Skeletal muscle satellite cell (primary cell): ENCODE measurements around the gene CRYGC. TPM values are rescaled to one million over a fixed set of nuclear protein-coding genes. Genes with fewer than 3 reads are reported as not detected.

Experiments used
- H3K27me3 ChIP-seq: 2 replicates; pipeline ENCODE4 v1.7.0; 2013; ENCODE audit warnings: low read length; ENCODE audit not compliant: control insufficient read depth, insufficient read depth
- H3K36me3 ChIP-seq: 2 replicates; pipeline ENCODE4 v1.7.0; 2013; ENCODE audit warnings: mild to moderate bottlenecking, control low read depth, low read length; ENCODE audit not compliant: insufficient read depth
- H3K4me1 ChIP-seq: 2 replicates; pipeline ENCODE4 v1.7.0; 2013; ENCODE audit warnings: low read length; ENCODE audit not compliant: control insufficient read depth, insufficient read depth
- H3K4me2 ChIP-seq: 2 replicates; pipeline ENCODE4 v1.7.0; 2013; ENCODE audit warnings: mild to moderate bottlenecking, low read length
- H3K4me3 ChIP-seq: 2 replicates; pipeline ENCODE4 v1.7.0; 2013; ENCODE audit warnings: low read length
- H3K9ac ChIP-seq: 2 replicates; pipeline ENCODE4 v1.7.0; 2013; ENCODE audit warnings: mild to moderate bottlenecking, low read depth, low read length, moderate library complexity
- H3K9me3 ChIP-seq: replicated peaks from 2 replicates; pipeline ENCODE4 v1.7.0; 2013; ENCODE audit warnings: mild to moderate bottlenecking, control low read depth, low read length
- total RNA-seq: library from RNA; depleted of rRNA; stranded (reverse); fragments of >200 nt; gene quantifications from 2 replicates; pipeline ENCODE4 v1.2.3, GENCODE V29; 2012; rRNA removed

Gene CRYGC
- total RNA-seq, result not detected in 2 replicates

- Histone ChIP-seq H3K4me1 (no peaks in the 10 kb centered on the region), H3K36me3 (no peaks in the 10 kb centered on the region), H3K4me2 (no peak within 1 kb of the TSS), H3K9ac (no peak within 1 kb of the TSS), H3K4me3 (no peak within 1 kb of the TSS), H3K27me3 (peaks cover 5% of the 10 kb centered on the region), H3K9me3 (no peaks in the 10 kb centered on the region)
Observed at GRCh38 chr2:208129744-208130711, at the start of gene CRYGC. Gene CRYGC (minus strand): TSS chr2:208129828. CDS start chr2:208129792, 36 bp downstream.

- H3K4me2 ChIP-seq, result no peak overlapping the region
- H3K4me1 ChIP-seq, result no peaks in the 10 kb centered on the region
- no peaks in the 10 kb centered on the region for H3K9me3 ChIP-seq
- H3K36me3 ChIP-seq, result no peaks in the 10 kb centered on the region
- no peak overlapping the region for H3K4me3 ChIP-seq
- H3K27me3 ChIP-seq, result peaks cover 6% of the 10 kb centered on the region
- H3K9ac ChIP-seq, result no peak overlapping the region
Observed at GRCh38 chr2:208179028-208179609, 49.5 kb upstream of the CRYGC start.

GRCh38 chr2:208175840-208176153 is 46.2 kb upstream of the CRYGC start:
- Histone ChIP-seq H3K9me3 (no peaks in the 10 kb centered on the region), H3K27me3 (peaks cover 3% of the 10 kb centered on the region), H3K4me1 (no peaks in the 10 kb centered on the region), H3K36me3 (no peaks in the 10 kb centered on the region), H3K4me2 (no peak overlapping the region), H3K9ac (no peak overlapping the region), H3K4me3 (no peak overlapping the region)

- H3K9ac ChIP-seq, result no peak overlapping the region
- no peaks in the 10 kb centered on the region for H3K9me3 ChIP-seq
- H3K4me3 ChIP-seq, result no peak overlapping the region
- H3K4me1 ChIP-seq, result no peaks in the 10 kb centered on the region
- H3K4me2 ChIP-seq, result no peak overlapping the region
- H3K27me3 ChIP-seq, result peaks cover 8% of the 10 kb centered on the region
- no peaks in the 10 kb centered on the region for H3K36me3 ChIP-seq
Observed at GRCh38 chr2:208175069-208175839, 45.6 kb upstream of the CRYGC start.

GRCh38 chr2:208174144-208174543 is 44.5 kb upstream of the CRYGC start:
- no peak overlapping the region for H3K9ac ChIP-seq
- H3K4me2 ChIP-seq, result no peak overlapping the region
- no peaks in the 10 kb centered on the region for H3K36me3 ChIP-seq
- H3K9me3 ChIP-seq, result no peaks in the 10 kb centered on the region
- H3K27me3 ChIP-seq, result peaks cover 11% of the 10 kb centered on the region
- H3K4me1 ChIP-seq, result no peaks in the 10 kb centered on the region
- H3K4me3 ChIP-seq, result no peak overlapping the region

GRCh38 chr2:208172125-208172524 is 42.5 kb upstream of the CRYGC start:
- no peaks in the 10 kb centered on the region for H3K9me3 ChIP-seq
- no peak overlapping the region for H3K4me2 ChIP-seq
- no peak overlapping the region for H3K4me3 ChIP-seq
- no peaks in the 10 kb centered on the region for H3K4me1 ChIP-seq
- no peak overlapping the region for H3K9ac ChIP-seq
- no peaks in the 10 kb centered on the region for H3K36me3 ChIP-seq
- H3K27me3 ChIP-seq, result peaks cover 11% of the 10 kb centered on the region

- H3K4me1 ChIP-seq, result no peaks in the 10 kb centered on the region
- peaks cover 23% of the 10 kb centered on the region for H3K27me3 ChIP-seq
- no peaks in the 10 kb centered on the region for H3K9me3 ChIP-seq
- no peaks in the 10 kb centered on the region for H3K36me3 ChIP-seq
- no peak overlapping the region for H3K9ac ChIP-seq
- H3K4me3 ChIP-seq, result no peak overlapping the region
- no peak overlapping the region for H3K4me2 ChIP-seq
Observed at GRCh38 chr2:208164951-208165755, 35.5 kb upstream of the CRYGC start.

GRCh38 chr2:208163489-208163888 is 33.9 kb upstream of the CRYGC start, which contains the start of gene CRYGA:
Gene CRYGA (minus strand): TSS chr2:208163589. CDS start chr2:208163556, 33 bp downstream.
- H3K4me3 ChIP-seq, result no peak within 1 kb of the TSS
- peaks cover 17% of the 10 kb centered on the region for H3K27me3 ChIP-seq
- H3K4me2 ChIP-seq, result no peak within 1 kb of the TSS
- H3K9ac ChIP-seq, result no peak within 1 kb of the TSS
- H3K36me3 ChIP-seq, result no peaks in the 10 kb centered on the region
- H3K9me3 ChIP-seq, result no peaks in the 10 kb centered on the region
- H3K4me1 ChIP-seq, result no peaks in the 10 kb centered on the region

GRCh38 chr2:208156439-208156838 is 26.8 kb upstream of the CRYGC start:
- H3K36me3 ChIP-seq, result no peaks in the 10 kb centered on the region
- H3K4me2 ChIP-seq, result no peak overlapping the region
- H3K27me3 ChIP-seq, result peaks cover 4% of the 10 kb centered on the region
- H3K4me1 ChIP-seq, result no peaks in the 10 kb centered on the region
- H3K9me3 ChIP-seq, result no peaks in the 10 kb centered on the region
- no peak overlapping the region for H3K4me3 ChIP-seq
- no peak overlapping the region for H3K9ac ChIP-seq

- no peak overlapping the region for H3K4me2 ChIP-seq
- H3K9ac ChIP-seq, result no peak overlapping the region
- no peaks in the 10 kb centered on the region for H3K4me1 ChIP-seq
- peaks cover 4% of the 10 kb centered on the region for H3K27me3 ChIP-seq
- H3K36me3 ChIP-seq, result no peaks in the 10 kb centered on the region
- no peak overlapping the region for H3K4me3 ChIP-seq
- no peaks in the 10 kb centered on the region for H3K9me3 ChIP-seq
Observed at GRCh38 chr2:208153156-208153555, 23.5 kb upstream of the CRYGC start.

- H3K4me3 ChIP-seq, result no peak overlapping the region
Observed at GRCh38 chr2:208150956-208151355, 21.3 kb upstream of the CRYGC start.

More at GRCh38 chr2:208150956-208151355, 21.3 kb upstream of the CRYGC start:
- Histone ChIP-seq H3K4me1 (no peaks in the 10 kb centered on the region), H3K9me3 (no peaks in the 10 kb centered on the region), H3K27me3 (peaks cover 9% of the 10 kb centered on the region), H3K4me2 (no peak overlapping the region), H3K36me3 (no peaks in the 10 kb centered on the region), H3K9ac (no peak overlapping the region)
